Measurements from ENCODE around the gene RASGRF2.

RASGRF2 gene

GRCh38 chr5:81066102-81066501 is 105.9 kb downstream of the RASGRF2 start:
- in situ Hi-C loops (cut with HindIII; ENCODE audit: low pct_ligation_motif_present, low sequenced_read_pairs), result no loop called here
- Histone ChIP-seq H3K4me3 (ENCODE audit: low read depth, low read length) (no peak overlapping the region), H3K27ac (no peak overlapping the region), H3K27me3 (replicated peaks) (no peaks in the 10 kb centered on the region), H3K36me3 (replicated peaks) (no peaks in the 10 kb centered on the region)
- no peak for TF ChIP-seq CTCF (IDR thresholded peaks at IDR 0.05; ENCODE audit: low read depth, low read length, missing control alignments)
- DNase-seq, result no peak

- TF ChIP-seq CTCF (IDR thresholded peaks at IDR 0.05; ENCODE audit: low read depth, low read length, missing control alignments), result no peak
- in situ Hi-C loops (cut with HindIII; ENCODE audit: low pct_ligation_motif_present, low sequenced_read_pairs), result no loop called here
- Histone ChIP-seq H3K27ac (no peak overlapping the region), H3K36me3 (replicated peaks) (no peaks in the 10 kb centered on the region), H3K4me3 (ENCODE audit: low read depth, low read length) (no peak overlapping the region), H3K27me3 (replicated peaks) (no peaks in the 10 kb centered on the region)
- DNase-seq, result no peak
Observed at GRCh38 chr5:81067406-81067805, 107.2 kb downstream of the RASGRF2 start.

GRCh38 chr5:81068063-81068462 is 107.9 kb downstream of the RASGRF2 start:
- Histone ChIP-seq H3K36me3 (replicated peaks) (no peaks in the 10 kb centered on the region), H3K4me3 (ENCODE audit: low read depth, low read length) (no peak overlapping the region)

GRCh38 chr5:81068635-81069034 is 108.5 kb downstream of the RASGRF2 start:
- H3K27me3 ChIP-seq (replicated peaks), result no peaks in the 10 kb centered on the region
- in situ Hi-C loops (cut with HindIII; ENCODE audit: low pct_ligation_motif_present, low sequenced_read_pairs), result no loop called here
- H3K4me3 ChIP-seq (ENCODE audit: low read depth, low read length), result no peak overlapping the region
- no peak for DNase-seq
- TF ChIP-seq CTCF (IDR thresholded peaks at IDR 0.05; ENCODE audit: low read depth, low read length, missing control alignments), result no peak
- H3K36me3 ChIP-seq (replicated peaks), result no peaks in the 10 kb centered on the region
- H3K27ac ChIP-seq, result no peak overlapping the region

More at GRCh38 chr5:81068063-81068462, 107.9 kb downstream of the RASGRF2 start:
- H3K27ac ChIP-seq, result no peak overlapping the region
- in situ Hi-C loops (cut with HindIII; ENCODE audit: low pct_ligation_motif_present, low sequenced_read_pairs), result no loop called here
- no peaks in the 10 kb centered on the region for H3K27me3 ChIP-seq (replicated peaks)
- TF ChIP-seq CTCF (IDR thresholded peaks at IDR 0.05; ENCODE audit: low read depth, low read length, missing control alignments), result no peak
- no peak for DNase-seq

GRCh38 chr5:81069990-81070389 is 109.8 kb downstream of the RASGRF2 start:
- in situ Hi-C loops (cut with HindIII; ENCODE audit: low pct_ligation_motif_present, low sequenced_read_pairs), result no loop called here
- Histone ChIP-seq H3K36me3 (replicated peaks) (no peaks in the 10 kb centered on the region), H3K27me3 (replicated peaks) (no peaks in the 10 kb centered on the region), H3K4me3 (ENCODE audit: low read depth, low read length) (no peak overlapping the region), H3K27ac (no peak overlapping the region)
- DNase-seq, result no peak
- no peak for TF ChIP-seq CTCF (IDR thresholded peaks at IDR 0.05; ENCODE audit: low read depth, low read length, missing control alignments)

GRCh38 chr5:81070571-81071255 is 110.5 kb downstream of the RASGRF2 start:
- Histone ChIP-seq H3K27ac (no peak overlapping the region), H3K27me3 (replicated peaks) (no peaks in the 10 kb centered on the region), H3K4me3 (ENCODE audit: low read depth, low read length) (no peak overlapping the region), H3K36me3 (replicated peaks) (no peaks in the 10 kb centered on the region)
- in situ Hi-C loops (cut with HindIII; ENCODE audit: low pct_ligation_motif_present, low sequenced_read_pairs), result no loop called here
- TF ChIP-seq CTCF (IDR thresholded peaks at IDR 0.05; ENCODE audit: low read depth, low read length, missing control alignments), result no peak
- no peak for DNase-seq

Data from brain microvascular endothelial cell (primary cell).